ENCODE measurements around the gene TRMT13.

The TRMT13 gene

DNA sequence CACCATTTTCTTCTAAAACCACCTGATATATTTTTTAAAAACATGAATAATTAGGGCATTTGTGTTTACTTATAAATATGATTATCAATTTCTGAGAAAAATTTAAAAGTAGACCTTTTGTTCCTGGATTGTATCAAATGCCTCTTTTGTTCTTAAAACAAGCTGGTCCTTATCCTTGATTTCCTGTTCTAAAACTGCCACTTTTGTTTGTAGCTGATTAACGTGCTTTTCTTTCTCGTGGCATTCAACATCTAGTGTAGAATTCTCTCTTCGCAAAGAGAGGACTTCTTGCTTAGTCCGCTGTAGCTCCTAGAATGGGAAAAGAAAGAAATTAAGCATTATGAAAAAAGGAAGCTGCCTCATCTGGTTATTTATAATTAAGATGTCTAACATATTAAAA lies 25.3 kb upstream of the TRMT13 start:
- in situ Hi-C loops (cut with HindIII; ENCODE audit: low sequenced_read_pairs) = no loop called here
- H3K4me3 ChIP-seq (ENCODE audit: low read depth, low read length) = no peak overlapping the region
- TF ChIP-seq CTCF (IDR thresholded peaks at IDR 0.05; ENCODE audit: low read depth, low read length) = no peak
- DNase-seq (ENCODE audit: low read depth, low spot score) = no peak

DNA sequence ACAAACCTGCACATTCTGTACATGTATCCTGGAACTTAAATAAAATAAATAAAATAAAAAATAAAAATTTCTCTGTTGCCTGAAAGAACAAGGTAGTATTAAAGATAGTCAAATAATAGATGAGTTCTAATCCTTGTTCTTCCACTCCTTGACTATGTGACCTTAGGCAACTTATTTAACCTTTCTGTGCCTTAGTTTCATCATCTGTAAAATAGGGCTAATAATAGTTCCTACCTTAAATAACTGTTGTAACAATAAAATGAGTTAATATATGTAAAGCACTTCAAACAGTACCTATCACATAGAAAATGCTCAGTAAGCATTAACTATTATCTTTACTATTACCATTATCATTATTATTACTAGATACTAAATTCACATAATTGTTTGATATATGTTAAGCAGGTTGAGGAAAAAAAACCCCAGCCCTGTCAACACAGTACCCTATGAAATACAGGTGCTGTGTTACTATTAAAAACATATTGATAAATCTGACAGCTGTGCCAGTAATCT lies 23.4 kb upstream of the TRMT13 start:
- in situ Hi-C loops (cut with HindIII; ENCODE audit: low sequenced_read_pairs) = no loop called here
- no peak for DNase-seq (ENCODE audit: low read depth, low spot score)
- no peak for TF ChIP-seq CTCF (IDR thresholded peaks at IDR 0.05; ENCODE audit: low read depth, low read length)

DNA sequence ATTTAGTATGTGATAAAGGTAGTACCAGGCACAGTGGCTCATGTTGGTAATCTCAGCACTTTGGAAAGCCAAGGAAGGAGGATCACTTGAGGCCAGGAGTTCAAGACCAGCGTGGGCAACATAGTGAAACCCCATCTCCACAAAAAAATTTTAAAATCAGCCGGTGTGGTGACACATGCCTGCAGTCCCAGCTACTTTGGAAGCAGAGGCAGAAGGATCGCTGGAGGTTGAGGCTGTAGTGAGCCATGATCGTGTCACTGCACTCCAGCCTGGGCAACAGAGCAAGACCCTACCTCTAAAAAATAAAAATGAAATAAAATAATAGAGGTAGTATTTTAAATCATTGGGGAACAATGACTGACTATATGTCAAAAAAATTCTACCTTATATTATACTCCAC lies 17.4 kb upstream of the TRMT13 start:
- DNase-seq (ENCODE audit: low read depth, low spot score) = no peak
- H3K4me3 ChIP-seq (ENCODE audit: low read depth, low read length) = no peak overlapping the region
- no peak for TF ChIP-seq CTCF (IDR thresholded peaks at IDR 0.05; ENCODE audit: low read depth, low read length)
- in situ Hi-C loops (cut with HindIII; ENCODE audit: low sequenced_read_pairs) = no loop called here

More for the DNA sequence above, 23.4 kb upstream of the TRMT13 start:
- no peak overlapping the region for H3K4me3 ChIP-seq (ENCODE audit: low read depth, low read length)

DNA sequence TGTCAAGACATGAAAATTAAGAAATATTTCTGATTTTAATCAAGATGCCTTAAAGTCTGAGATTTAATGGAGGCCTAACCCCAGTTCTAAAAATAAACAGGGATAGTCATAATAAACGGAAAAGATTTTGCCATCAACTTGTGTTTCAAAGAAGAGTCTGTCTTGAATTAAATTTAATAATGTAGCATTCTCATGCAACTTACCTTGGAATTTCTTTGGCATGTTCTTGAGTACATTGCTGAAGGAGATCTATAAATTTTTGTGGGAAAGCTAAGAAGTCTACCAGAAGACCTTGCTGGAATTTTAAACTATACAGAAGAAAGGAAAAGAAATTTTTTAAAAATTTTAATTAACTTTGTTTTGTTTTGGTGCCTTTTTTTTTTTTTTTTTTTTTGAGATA lies 10.8 kb upstream of the TRMT13 start:
- H3K4me3 ChIP-seq (ENCODE audit: low read depth, low read length) = no peak overlapping the region
- TF ChIP-seq CTCF (IDR thresholded peaks at IDR 0.05; ENCODE audit: low read depth, low read length) = no peak
- DNase-seq (ENCODE audit: low read depth, low spot score) = no peak
- in situ Hi-C loops (cut with HindIII; ENCODE audit: low sequenced_read_pairs) = no loop called here

GRCh38 chr1:100127226-100127625 lies 5.7 kb upstream of the TRMT13 start:
- no peak for TF ChIP-seq CTCF (IDR thresholded peaks at IDR 0.05; ENCODE audit: low read depth, low read length)
- in situ Hi-C loops (cut with HindIII; ENCODE audit: low sequenced_read_pairs) = no loop called here
- H3K4me3 ChIP-seq (ENCODE audit: low read depth, low read length) = no peak overlapping the region
- no peak for DNase-seq (ENCODE audit: low read depth, low spot score)

- no peak for DNase-seq (ENCODE audit: low read depth, low spot score)
- no peak overlapping the region for H3K4me3 ChIP-seq (ENCODE audit: low read depth, low read length)
- in situ Hi-C loops (cut with HindIII; ENCODE audit: low sequenced_read_pairs) = no loop called here
- TF ChIP-seq CTCF (IDR thresholded peaks at IDR 0.05; ENCODE audit: low read depth, low read length) = no peak
Measured at GRCh38 chr1:100130552-100131077, 2.3 kb upstream of the TRMT13 start.
